NCI-H1105 treated with DMSO at 0.1 percent for 48 hours (cell line): Measurements from ENCODE around the gene CYB5R3.

Experiments used
- DNase-seq: peaks from one replicate; lab custom pipeline; 2025; lab: John Stamatoyannopoulos, UW

CYB5R3 gene

GRCh38 chr22:42649246-42650099 lies at the start of gene CYB5R3:
Gene CYB5R3, minus strand, starts transcription at chr22:42649392. Its CDS starts 77 bp downstream, at chr22:42649315.
- peak; percentile 62 for DNase-seq

- no peak for DNase-seq
Observed at GRCh38 chr22:42697542-42698013, 48.4 kb upstream of the CYB5R3 start.

- no peak for DNase-seq
Observed at GRCh38 chr22:42696331-42696967, 47.3 kb upstream of the CYB5R3 start.

- DNase-seq, result no peak
Observed at GRCh38 chr22:42695294-42695693, 46.1 kb upstream of the CYB5R3 start.

GRCh38 chr22:42693763-42694683 lies 44.8 kb upstream of the CYB5R3 start:
- no peak for DNase-seq

- no peak for DNase-seq
Observed at GRCh38 chr22:42693055-42693762, 44.0 kb upstream of the CYB5R3 start.

- no peak for DNase-seq
Observed at GRCh38 chr22:42692239-42693054, 43.3 kb upstream of the CYB5R3 start.

GRCh38 chr22:42691440-42691839 lies 42.2 kb upstream of the CYB5R3 start:
- no peak for DNase-seq

- DNase-seq, result peak; percentile 19
Observed at GRCh38 chr22:42688241-42689211, 39.3 kb upstream of the CYB5R3 start.

GRCh38 chr22:42686756-42687491 lies 37.7 kb upstream of the CYB5R3 start:
- DNase-seq, result no peak

- DNase-seq, result peak; percentile 3
Observed at GRCh38 chr22:42685941-42686653, 36.9 kb upstream of the CYB5R3 start.

GRCh38 chr22:42684462-42685195 lies 35.4 kb upstream of the CYB5R3 start:
- DNase-seq, result no peak

- DNase-seq, result no peak
Observed at GRCh38 chr22:42683578-42684283, 34.5 kb upstream of the CYB5R3 start.

- DNase-seq, result no peak
Observed at GRCh38 chr22:42682113-42682851, 33.1 kb upstream of the CYB5R3 start.

GRCh38 chr22:42680648-42681047 lies 31.5 kb upstream of the CYB5R3 start:
- no peak for DNase-seq

GRCh38 chr22:42679691-42680090 lies 30.5 kb upstream of the CYB5R3 start:
- no peak for DNase-seq
